Left lung (tissue), 10 donors: ENCODE data around the gene NKTR. TPM values are rescaled to one million over a fixed set of nuclear protein-coding genes. Genes with fewer than 3 reads are reported as not detected.

Source experiments
- ATAC-seq: fragments of 200-7000 bp; cut with Tn5 transposase; one replicate; pipeline ENCODE4 v1.9.1; 2020; ENCODE audit warnings: moderate library complexity
- DNase-seq, 4 donors: peaks; one replicate each; pipeline ENCODE4 v3.0.0-alpha.2; 2013 to 2020
- H3K27ac ChIP-seq, 2 donors: fragments of 200-600 bp; sonication (generic) in 1 of 2; one replicate each; pipeline versions ENCODE4 v1.5.0 to v1.8.0; 2020 to 2021
- H3K27me3 ChIP-seq, 2 donors: fragments of 200-600 bp; sonication (generic) in 1 of 2; one replicate each; pipeline versions ENCODE4 v1.5.0 to v1.8.0; 2020 to 2021
- H3K36me3 ChIP-seq, 2 donors: fragments of 200-600 bp; sonication (generic) in 1 of 2; one replicate each; pipeline versions ENCODE4 v1.5.0 to v1.8.0; 2020 to 2021
- H3K4me1 ChIP-seq, 2 donors: fragments of 200-600 bp; one replicate each; pipeline ENCODE4 v1.8.0; 2021
- H3K4me3 ChIP-seq, 2 donors: fragments of 200-600 bp; sonication (generic) in 1 of 2; one replicate each; pipeline versions ENCODE4 v1.5.0 to v1.8.0; 2020 to 2021; ENCODE audit warnings: mild to moderate bottlenecking in 1 of 2
- H3K9me3 ChIP-seq, 2 donors: fragments of 200-600 bp; sonication (generic) in 1 of 2; one replicate each; pipeline versions ENCODE4 v1.5.0 to v1.8.0; 2020 to 2021
- intact Hi-C, 2 donors: fragments of 100-400 bp; cut with DNase I; formaldehyde crosslinking; loops; one replicate each; pipeline versions ENCODE4 v1.11.2 to v1.14.2; 2022
- polyA plus RNA-seq, 6 donors: library from polyadenylated mRNA; unstranded; fragments of 120-200 nt; gene quantifications; one replicate each; pipeline ENCODE4 v1.2.1, GENCODE V29; 2013; ENCODE audit not compliant: insufficient read length in 6 of 6
- total RNA-seq, 2 donors: library from RNA; stranded (reverse); fragmentation: NEBNext Ultra II Directional; extraction: Animal tissue kit (Norgen Biotek cat#: 25700); gene quantifications; one replicate each; pipeline ENCODE4 v1.2.1, GENCODE V29; 2021
- TF ChIP-seq, protein P1 (sequence below), 2 donors: fragments of 200-600 bp; sonication (generic) in 1 of 2; IDR thresholded peaks; one replicate each; pipeline versions ENCODE4 v1.5.0 to v1.8.0; 2021; ENCODE audit warnings: antibody characterized with exemption in 2 of 2
- donor health status: DM: no; HTN: yes; CAD: no.
- donor health status: DM: no; HTN: no; CAD: no.

The NKTR gene
- total and polyA plus RNA-seq, 8 donors, result 53.7 to 254 (median 207) TPM

DNA sequence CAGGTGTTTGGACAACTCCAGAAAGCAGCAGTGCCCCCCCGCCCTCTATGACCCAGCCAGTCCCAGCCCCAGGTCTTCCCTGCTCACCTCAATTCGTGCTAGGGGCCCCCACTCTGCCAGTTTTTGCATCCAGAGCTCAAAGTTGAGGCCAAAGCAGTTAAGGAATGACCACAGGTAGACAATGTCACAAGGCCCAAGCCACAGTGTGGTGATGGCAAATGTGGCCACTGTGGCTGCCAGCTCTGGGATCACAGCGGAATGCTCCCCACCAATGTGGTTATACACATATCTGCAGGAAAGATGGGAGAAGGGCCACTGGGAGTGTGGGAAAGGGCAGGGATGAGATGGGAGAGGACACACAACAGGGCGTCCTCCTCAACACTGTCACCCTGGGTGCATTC, 93.0 kb downstream of the NKTR start:
- no peak overlapping the region for H3K27ac ChIP-seq
- H3K4me3 ChIP-seq, result no peak overlapping the region
- H3K36me3 ChIP-seq, result no peaks in the 10 kb centered on the region
- intact Hi-C loops, result no loop called here
- H3K27me3 ChIP-seq, result no peaks in the 10 kb centered on the region
- H3K9me3 ChIP-seq, result no peaks in the 10 kb centered on the region
- TF ChIP-seq, protein P1, sequence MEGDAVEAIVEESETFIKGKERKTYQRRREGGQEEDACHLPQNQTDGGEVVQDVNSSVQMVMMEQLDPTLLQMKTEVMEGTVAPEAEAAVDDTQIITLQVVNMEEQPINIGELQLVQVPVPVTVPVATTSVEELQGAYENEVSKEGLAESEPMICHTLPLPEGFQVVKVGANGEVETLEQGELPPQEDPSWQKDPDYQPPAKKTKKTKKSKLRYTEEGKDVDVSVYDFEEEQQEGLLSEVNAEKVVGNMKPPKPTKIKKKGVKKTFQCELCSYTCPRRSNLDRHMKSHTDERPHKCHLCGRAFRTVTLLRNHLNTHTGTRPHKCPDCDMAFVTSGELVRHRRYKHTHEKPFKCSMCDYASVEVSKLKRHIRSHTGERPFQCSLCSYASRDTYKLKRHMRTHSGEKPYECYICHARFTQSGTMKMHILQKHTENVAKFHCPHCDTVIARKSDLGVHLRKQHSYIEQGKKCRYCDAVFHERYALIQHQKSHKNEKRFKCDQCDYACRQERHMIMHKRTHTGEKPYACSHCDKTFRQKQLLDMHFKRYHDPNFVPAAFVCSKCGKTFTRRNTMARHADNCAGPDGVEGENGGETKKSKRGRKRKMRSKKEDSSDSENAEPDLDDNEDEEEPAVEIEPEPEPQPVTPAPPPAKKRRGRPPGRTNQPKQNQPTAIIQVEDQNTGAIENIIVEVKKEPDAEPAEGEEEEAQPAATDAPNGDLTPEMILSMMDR (IDR thresholded peaks at IDR 0.05), result no peak
- no peaks in the 10 kb centered on the region for H3K4me1 ChIP-seq
- ATAC-seq (no peak), DNase-seq (no peak)

DNA sequence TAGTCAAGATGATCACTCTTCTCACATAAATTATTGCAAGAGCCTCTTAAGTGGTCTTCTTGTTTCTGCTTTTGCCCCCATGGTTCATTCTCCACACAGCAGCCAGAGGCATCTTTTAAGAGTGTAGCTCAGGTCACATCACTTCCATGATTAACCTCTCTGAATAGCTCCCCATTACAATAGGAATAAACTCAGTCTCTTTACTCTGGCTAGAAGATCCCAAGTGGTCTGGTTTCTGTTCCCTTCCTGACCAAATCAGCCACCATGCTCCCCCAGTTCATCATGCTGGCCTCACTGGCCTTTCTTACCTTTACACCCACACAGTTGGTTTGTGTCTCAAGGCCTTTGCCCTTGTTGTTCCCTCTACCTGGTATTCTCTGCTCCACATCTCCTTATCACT, 93.9 kb downstream of the NKTR start:
- no peak for ATAC-seq
- Histone ChIP-seq H3K4me1 (no peaks in the 10 kb centered on the region), H3K4me3 (no peak overlapping the region), H3K36me3 (no peaks in the 10 kb centered on the region), H3K27ac (no peak overlapping the region), H3K9me3 (no peaks in the 10 kb centered on the region), H3K27me3 (no peaks in the 10 kb centered on the region)
- intact Hi-C loops, result no loop called here
- no peak for DNase-seq
- TF ChIP-seq, protein P1 (IDR thresholded peaks at IDR 0.05), result no peak

DNA sequence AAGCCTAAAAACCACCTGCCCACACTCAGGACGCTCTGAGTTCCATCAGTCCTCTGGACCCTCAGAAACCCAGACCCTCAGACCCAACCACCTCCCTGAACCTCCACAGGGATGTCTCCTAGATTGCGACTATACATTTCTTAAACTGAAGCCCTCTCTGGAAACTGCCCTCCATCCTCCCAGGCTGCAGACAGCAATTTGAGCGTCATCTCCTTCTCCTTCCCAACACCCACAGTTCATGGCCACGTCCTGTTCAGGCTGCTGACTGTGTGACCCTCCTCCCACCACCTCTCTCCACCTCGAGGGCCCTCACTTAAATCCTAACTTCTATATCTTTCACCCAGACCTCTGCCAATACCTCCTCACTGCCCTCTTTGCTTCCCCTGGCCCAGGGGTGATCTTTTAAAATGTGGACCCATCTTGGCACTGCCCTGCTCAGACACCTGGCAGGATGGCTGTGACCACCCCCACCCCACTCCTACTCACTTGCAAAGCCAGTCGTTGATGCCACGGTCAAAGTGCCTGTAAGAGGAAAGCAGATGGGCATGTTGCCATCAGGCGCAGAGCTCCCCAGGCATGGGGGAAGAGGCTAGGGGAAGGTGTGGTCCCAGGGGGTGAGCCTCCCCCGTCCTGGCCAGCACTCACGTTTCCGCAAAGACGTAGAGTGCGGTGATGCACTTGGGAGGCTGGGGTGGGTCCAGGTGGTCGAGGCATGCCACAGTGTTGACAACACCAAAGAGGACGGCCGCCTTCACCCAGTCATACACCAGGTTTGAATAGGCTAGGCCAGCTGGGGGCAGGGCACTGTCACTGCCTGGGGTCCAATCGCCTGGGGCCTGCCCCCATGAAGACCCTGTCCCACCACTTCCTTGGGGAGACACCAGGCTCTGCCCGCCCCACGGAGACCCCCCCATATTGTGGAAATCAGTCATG, 96.1 kb downstream of the NKTR start:
- ATAC-seq (no peak), DNase-seq (peak in 1 of 4 donors; percentile 62)
- Histone ChIP-seq H3K27me3 (peaks cover 0 to under 1% of the 10 kb centered on the region in 2 donors), H3K27ac (no peak overlapping the region), H3K4me1 (no peaks in the 10 kb centered on the region), H3K9me3 (no peaks in the 10 kb centered on the region), H3K36me3 (no peaks in the 10 kb centered on the region), H3K4me3 (no peak overlapping the region)
- intact Hi-C loops, result no loop called here
- TF ChIP-seq, protein P1 (IDR thresholded peaks at IDR 0.05), result no peak

DNA sequence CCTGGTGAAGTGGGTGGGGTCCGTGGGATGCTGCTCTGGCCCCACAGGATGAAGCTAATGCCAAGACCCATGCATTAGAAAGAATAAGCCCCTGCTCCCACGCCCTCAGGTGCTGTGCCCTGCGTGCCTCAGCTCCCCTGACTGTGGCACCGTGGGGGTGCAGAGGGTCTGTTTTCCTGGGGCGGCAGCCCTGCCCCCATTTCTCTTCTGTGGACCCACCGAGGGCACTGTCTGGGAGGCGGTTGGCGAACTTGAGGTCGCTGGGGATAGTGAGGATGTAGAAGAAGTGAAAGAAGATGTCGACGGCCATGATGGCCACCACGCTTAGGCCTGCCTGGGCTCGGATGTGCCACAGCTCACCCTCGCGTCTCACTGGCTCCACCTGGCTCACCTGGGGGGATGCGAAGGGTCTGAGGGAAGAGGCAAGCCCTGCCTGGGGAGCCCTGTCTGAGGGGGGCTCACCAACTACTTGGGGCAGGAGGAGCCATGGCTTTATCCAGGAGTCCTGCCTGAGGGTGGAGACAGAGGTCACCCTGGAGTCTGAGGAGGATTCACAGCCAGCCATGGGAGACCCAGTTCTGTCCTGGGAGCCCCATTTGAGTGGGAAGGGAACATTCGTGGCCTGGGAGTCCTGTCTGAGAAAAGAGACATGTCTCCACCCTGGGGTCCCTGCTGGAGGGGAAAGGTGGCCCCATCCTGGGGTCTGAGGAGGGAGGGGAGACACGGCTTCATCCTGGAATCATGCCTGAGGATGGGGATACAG, 97.0 kb downstream of the NKTR start:
- intact Hi-C loops, result no loop called here
- no peaks in the 10 kb centered on the region for H3K36me3 ChIP-seq
- ATAC-seq, result no peak
- no peaks in the 10 kb centered on the region for H3K4me1 ChIP-seq
- peaks cover 0 to 9% of the 10 kb centered on the region in 2 donors for H3K27me3 ChIP-seq
- no peak overlapping the region for H3K4me3 ChIP-seq
- no peaks in the 10 kb centered on the region for H3K9me3 ChIP-seq
- TF ChIP-seq, protein P1 (IDR thresholded peaks at IDR 0.05), result no peak
- peak in 1 of 4 donors; percentile 40 for DNase-seq
- H3K27ac ChIP-seq, result no peak overlapping the region

Other genes starting within 250 kb of the NKTR start
- gene LYZL4, start 190.1 kb upstream of the NKTR start, total RNA-seq, result not detected
- gene LYZL4, start 190.1 kb upstream of the NKTR start, polyA plus RNA-seq, result not detected
- gene VIPR1, start 98.0 kb upstream of the NKTR start, total RNA-seq, result 10 to 100 TPM; 60.7 to 82.5 TPM
- gene VIPR1, start 98.0 kb upstream of the NKTR start, polyA plus RNA-seq, result 10 to 100 TPM in 2 of 6 donors, 1 to 10 TPM in 4; 7.8 to 18.8 (median 9.4) TPM
- gene SEC22C, start 18.7 kb upstream of the NKTR start, total RNA-seq, result 10 to 100 TPM; 48.9 to 55.2 TPM
- gene SEC22C, start 18.7 kb upstream of the NKTR start, polyA plus RNA-seq, result 10 to 100 TPM; 40.9 to 50.6 (median 43.9) TPM
- 10 to 100 TPM; 20.3 to 24.2 TPM for gene SS18L2, start 9.8 kb upstream of the NKTR start, total RNA-seq
- gene SS18L2, start 9.8 kb upstream of the NKTR start, polyA plus RNA-seq, result 10 to 100 TPM; 23.9 to 28.0 (median 27.1) TPM
- gene ZBTB47, start 53.0 kb downstream of the NKTR start, total RNA-seq, result 10 to 100 TPM; 18.3 to 34.9 TPM
- gene ZBTB47, start 53.0 kb downstream of the NKTR start, polyA plus RNA-seq, result 10 to 100 TPM; 10.4 to 16.3 (median 14.0) TPM
- gene KLHL40, start 84.9 kb downstream of the NKTR start, total RNA-seq, result not detected
- gene KLHL40, start 84.9 kb downstream of the NKTR start, polyA plus RNA-seq, result not detected
- gene HHATL, start 102.1 kb downstream of the NKTR start, total RNA-seq, result 1 to 10 TPM in 1 of 2 donors, under 1 TPM in 1; 0.29 to 1.0 TPM
- 1 to 10 TPM in 3 of 6 donors, under 1 TPM in 2, not detected in 1; 0.36 to 1.3 (median 1.0) TPM for gene HHATL, start 102.1 kb downstream of the NKTR start, polyA plus RNA-seq
- gene CCDC13, start 172.6 kb downstream of the NKTR start, total RNA-seq, result 1 to 10 TPM in 1 of 2 donors, under 1 TPM in 1; 0.90 to 2.9 TPM
- gene CCDC13, start 172.6 kb downstream of the NKTR start, polyA plus RNA-seq, result 1 to 10 TPM in 5 of 6 donors, under 1 TPM in 1; 0.95 to 3.5 (median 2.0) TPM
- gene HIGD1A, start 203.8 kb downstream of the NKTR start, total RNA-seq, result 10 to 100 TPM; 81.3 to 95.2 TPM
- 10 to 100 TPM; 77.7 to 99.1 (median 92.5) TPM for gene HIGD1A, start 203.8 kb downstream of the NKTR start, polyA plus RNA-seq
- gene ACKR2, start 208.8 kb downstream of the NKTR start, total RNA-seq, result 1 to 10 TPM; 2.5 to 7.9 TPM
- gene ACKR2, start 208.8 kb downstream of the NKTR start, polyA plus RNA-seq, result 1 to 10 TPM in 5 of 6 donors, under 1 TPM in 1; 0.77 to 3.1 (median 1.7) TPM